GM08714 (cell line): ENCODE data around the gene TPSAB1.
"Not testable (repeated sequence)": the region's sequence is repeated elsewhere in the genome, so short reads cannot be mapped to it uniquely, and the experiment has no call there.

Experiments
- H3K4me3 ChIP-seq: fragments of 200-500 bp; sonication (Bioruptor generic); 2 replicates; pipeline ENCODE4 v1.5.1; 2014; ENCODE audit warnings: mild to moderate bottlenecking, low read length, inconsistent platforms
- ZNF274 ChIP-seq: IDR thresholded peaks from 2 replicates; pipeline ENCODE4 v1.6.1; 2012; ENCODE audit warnings: mild to moderate bottlenecking, low read depth, low read length

The TPSAB1 gene

DNA sequence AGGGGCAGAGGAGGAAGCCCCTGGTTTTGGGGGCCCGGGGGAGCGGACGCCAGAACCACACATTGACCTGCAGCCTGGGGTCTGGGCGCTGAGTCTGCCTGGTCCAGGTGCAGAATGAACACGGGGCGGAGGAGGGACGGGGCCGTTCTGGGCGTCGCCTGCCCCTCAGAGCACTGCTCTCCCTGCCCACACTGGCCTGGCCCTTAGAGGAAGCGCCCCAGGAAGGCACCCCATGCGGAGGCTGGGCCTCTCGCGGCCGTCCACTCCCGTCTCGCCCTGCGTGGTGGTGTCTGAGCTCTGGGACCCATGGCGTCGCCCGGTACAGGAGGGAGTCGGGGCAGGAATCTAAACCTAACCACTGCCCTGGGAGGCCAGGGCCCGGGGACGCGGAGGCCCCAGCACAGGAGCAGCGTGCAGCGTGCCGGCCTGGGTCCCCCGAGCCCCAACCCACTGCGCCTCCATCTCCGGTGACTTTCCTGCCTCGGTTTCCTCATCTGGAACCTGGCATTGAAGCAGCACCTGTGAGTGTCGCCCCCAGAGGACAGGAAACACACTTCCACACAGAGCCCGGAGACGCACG, 19.7 kb downstream of the TPSAB1 start:
- no peak overlapping the region for H3K4me3 ChIP-seq
- TF ChIP-seq ZNF274 = no peak

DNA sequence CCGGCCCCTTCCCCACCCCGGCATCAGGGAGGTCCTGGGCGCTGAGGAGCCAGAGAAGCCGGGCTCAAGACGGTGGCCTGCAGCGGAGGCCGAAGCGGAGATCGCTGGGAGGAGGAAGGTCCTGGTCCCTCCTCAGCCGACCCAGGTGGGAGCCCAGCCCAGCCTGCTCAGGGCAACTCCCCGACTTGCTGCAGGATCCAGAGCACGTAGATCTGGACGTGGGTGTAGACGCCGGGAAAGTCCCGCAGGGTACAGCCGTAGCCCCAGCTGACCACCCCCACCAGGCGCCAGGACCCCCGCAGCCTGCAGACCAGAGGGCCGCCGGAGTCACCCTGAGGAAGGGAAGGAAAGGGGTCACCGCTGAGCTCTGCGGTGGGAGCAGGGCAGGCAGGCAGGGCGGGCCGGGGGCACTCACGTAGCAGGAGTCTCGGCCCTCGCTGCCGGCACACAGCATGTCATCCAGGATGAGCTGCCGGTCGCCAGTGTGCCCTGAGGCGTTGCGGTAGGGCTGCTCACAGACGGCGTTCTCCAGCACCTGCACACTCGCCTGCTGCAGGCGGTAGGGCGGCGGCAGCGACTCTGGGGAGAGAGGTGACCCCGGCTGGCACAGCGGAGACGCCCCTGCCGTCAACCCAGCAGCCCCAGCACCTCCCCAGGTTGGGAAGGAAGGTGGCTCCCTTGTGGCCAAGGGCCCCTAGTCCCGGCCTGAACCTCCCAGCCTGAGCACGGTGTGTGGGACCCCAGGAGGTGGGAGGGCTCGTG, 20.8 kb downstream of the TPSAB1 start:
- no peak for TF ChIP-seq ZNF274
- H3K4me3 ChIP-seq = no peak overlapping the region

DNA sequence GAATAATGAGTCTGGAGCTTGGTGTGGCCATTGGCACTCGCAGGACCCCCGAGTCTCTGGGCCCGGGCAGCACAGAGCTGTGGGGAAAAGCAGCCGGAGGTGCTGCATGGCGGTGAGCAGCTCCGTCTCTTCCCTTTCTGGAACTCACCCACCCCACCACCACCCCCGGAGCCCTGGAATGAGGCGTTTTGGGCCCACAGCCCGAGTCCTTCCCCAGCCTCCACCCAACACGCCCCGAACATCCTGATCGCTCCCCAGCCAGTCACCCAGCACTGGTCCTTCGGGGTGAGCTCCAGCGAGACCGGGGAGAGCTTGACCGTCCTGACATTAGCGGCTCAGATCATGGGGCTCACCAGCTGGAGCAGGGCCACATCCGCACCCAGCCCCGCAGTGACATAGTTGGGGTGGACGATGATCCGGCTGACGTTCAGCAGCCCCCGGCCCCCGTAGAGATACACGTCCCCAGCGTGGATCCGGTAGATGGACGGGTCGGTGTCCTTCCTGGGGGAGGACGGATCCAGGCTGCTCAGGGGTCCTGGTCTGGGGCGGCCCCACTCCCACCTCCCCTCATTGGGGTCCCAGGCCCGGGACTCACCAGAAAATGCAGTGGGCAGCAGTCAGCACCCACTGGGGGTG, 21.8 kb downstream of the TPSAB1 start:
- no peak overlapping the region for H3K4me3 ChIP-seq
- TF ChIP-seq ZNF274 = no peak

DNA sequence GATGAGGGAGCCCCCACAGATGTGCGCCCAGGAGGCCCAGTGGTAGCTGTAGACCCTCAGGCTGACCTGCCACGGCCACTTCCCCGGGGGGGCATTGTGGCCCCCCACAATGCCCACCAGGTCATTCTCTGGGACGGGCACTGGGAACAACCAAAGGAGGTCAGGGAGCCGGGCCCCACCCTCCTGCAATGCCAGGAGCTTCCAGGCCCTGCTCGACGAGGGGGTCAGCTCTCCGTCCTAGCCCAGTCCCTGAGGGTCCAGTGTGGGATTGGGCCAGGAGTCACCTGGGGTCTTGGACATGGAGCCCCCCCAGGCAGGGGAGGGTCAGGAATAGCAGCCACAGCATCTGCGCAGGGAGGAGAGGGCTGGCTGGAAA, 22.3 kb downstream of the TPSAB1 start:
- no peak for TF ChIP-seq ZNF274

DNA sequence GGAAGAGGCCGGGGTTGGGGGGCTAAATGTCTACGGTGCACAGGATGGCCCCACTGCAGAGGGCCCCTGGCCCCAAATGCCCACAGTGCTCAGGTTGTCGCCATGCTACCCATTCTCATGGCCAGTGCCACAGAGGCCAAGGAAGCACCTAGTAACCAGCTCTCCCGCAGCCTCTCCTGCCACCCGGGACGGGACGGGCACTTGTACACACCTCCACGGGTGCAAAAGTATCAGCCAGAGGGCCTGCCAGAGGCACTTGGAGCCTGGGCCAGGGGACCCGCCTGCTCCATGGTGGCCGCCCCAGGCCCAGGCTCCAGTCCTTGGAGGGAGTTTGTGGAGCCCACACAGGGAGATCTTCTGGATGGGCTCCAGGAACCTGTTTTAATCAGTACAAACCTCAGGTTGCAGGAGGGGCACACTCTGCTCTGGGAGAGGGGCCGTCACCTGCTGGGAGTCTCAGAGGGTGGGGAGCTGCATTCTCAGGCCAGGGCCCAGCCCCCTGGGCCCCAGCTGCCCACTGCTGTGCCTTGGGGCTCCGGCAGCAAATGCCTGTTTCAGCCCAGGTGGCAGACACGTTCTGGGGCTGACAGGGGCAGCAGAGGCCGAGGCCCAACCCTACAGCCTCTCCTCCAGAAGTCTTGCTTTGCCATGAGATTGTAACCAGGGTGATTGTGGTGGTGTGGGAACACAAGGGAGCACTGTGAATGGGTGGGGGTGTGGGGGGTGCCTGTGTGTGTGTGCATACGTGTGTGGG, 23.3 kb downstream of the TPSAB1 start:
- H3K4me3 ChIP-seq = no peak overlapping the region
- TF ChIP-seq ZNF274 = no peak

More for the DNA sequence above, 22.3 kb downstream of the TPSAB1 start:
- H3K4me3 ChIP-seq = no peak overlapping the region

DNA sequence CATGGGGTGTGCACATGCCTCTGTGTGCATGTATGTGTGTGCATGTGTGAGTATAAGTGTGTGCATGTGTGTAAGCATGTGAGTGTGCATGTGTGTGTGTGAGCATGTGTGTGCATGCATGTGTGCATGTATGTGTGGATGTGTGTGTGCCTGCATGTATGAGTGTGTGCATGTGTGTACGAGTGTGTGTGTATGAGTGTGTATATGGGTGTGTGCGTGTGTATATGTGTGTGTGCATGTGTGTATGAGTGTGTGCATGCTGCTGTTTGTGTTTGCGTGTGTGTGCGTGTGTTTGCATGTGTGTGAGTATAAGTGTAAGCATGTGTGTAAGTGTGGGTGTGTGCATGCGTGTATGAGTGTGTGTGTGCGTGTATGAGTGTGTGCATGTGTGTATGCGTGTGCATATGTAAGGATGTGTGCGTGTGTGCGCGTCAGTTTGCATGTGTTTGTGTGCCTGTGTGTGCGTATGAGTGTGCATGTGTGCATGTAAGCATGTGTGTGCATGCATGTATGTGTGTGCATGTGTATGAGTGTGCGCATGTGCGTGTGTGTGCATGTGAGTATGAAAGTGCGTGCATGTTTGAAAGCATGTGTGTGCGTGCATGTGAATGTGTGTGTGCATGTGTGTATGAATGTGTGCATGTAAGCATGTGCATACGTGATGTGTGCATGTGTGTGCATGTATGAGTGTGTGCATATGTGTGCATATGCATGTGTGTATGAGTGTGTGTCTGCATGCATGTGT, 24.0 kb downstream of the TPSAB1 start:
- TF ChIP-seq ZNF274 = no peak
- H3K4me3 ChIP-seq = no peak overlapping the region

DNA sequence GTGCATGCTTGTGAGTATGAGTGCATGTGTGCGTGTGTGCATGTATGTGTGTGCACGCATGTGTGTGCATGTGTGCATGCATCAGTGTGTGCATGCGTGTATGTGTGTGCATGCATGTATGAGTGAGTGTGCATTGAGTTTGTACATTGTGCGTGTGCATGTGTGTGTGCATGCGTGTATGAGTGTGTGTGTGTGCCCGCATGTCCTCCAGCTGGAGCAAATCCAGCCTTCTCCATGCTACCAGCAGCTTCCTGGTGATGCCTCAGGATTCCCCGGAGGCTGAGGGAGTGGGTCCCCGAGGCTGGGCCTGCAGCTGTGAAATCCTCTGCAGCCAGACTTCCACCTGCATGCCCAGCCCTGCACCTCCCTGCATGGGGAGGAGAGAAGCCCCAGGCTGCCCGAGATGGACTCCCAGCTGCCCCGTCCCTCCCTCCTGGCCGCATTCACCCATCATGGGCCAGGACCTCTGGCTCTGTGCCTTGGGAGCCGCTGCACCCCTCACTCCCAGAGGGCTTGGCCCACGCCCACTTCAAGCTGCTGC, 24.7 kb downstream of the TPSAB1 start:
- H3K4me3 ChIP-seq = no peak overlapping the region
- no peak for TF ChIP-seq ZNF274

DNA sequence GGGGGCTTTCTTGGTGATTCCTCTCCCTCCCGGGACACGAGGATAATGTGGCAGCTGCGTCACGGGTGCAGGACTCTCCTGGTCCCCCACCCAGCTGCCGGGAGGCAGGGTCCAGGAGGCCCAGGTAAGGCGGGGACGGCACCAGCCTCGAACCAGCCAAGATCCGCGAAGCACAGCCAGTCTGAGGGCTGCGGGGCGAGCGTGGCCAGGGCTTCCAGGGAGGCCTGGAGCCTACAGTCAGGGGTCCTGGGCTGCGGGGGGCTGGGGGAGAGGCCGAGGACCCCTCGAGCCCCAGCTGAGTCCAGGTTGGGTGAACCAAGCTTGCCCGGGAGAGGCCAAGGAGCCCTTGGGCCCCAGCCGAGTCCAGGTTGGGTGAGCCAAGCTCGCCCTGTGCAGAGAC, 25.3 kb downstream of the TPSAB1 start:
- no peak for TF ChIP-seq ZNF274
- H3K4me3 ChIP-seq = no peak overlapping the region

DNA sequence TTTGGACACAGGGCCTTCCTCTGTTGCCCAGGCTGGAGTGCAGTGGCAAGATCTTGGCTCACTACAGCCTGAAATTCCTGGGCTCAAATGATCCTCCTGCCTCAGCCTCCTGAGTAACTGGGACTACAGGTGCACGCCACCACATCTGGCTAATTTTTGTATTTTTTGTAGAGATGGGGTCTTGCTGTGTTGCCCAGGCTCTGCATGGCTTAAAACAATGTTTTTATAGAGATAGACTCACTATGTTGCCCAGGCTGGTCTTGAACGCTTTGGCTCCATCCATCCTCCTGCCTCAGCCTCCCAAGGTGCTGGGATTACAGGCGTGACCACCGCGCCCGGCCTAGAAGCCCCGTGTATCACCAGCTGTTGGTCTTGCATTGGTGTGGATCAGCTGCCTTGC, 28.9 kb downstream of the TPSAB1 start:
- not testable (repeated sequence) for H3K4me3 ChIP-seq

DNA sequence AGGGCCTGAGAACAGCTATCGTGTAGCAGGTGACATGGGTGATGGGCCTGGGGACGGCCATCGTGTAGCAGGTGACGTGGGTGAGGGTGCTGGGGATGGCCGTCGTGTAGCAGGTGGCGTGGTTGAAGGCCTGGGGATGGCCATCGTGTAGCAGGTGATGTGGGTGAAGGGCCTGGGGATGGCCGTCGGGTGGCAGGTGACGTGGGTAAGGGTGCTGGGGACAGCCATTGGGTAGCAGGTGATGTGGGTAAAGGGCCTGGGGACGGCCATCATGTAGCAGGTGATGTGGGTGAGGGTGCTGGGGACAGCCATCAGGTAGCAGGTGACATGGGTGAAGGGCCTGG, 30.8 kb downstream of the TPSAB1 start:
- no peak for TF ChIP-seq ZNF274
- no peak overlapping the region for H3K4me3 ChIP-seq

DNA sequence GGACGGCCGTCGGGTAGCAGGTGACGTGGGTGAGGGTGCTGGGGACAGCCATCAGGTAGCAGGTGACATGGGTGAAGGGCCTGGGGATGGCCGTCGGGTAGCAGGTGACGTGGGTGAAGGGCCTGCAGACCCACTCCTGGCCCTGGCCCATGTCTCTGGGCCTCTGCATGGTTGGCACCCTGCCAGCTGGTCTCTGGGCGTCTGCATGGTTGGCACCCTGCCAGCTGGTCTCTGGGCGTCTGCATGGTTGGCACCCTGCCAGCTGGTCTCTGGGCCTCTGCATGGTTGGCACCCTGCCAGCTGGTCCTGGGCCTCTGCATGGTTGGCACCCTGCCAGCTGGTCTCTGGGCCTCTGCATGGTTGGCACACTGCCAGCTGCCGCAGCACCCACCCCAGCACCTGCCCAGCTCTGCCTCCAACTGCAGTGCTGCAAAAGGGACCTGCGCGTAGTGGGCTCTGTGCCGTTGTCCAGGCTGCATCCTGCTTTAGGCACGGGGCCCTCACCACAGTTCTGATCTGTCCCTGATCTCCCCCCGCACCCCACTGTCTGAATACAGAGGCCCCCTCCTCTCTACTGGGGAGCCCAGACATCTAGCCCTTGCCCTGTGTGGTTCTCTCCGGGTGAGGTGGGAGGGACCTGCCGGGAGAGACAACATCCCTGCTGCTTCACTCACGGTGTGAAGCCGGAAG, 31.4 kb downstream of the TPSAB1 start:
- not testable (repeated sequence) for H3K4me3 ChIP-seq

DNA sequence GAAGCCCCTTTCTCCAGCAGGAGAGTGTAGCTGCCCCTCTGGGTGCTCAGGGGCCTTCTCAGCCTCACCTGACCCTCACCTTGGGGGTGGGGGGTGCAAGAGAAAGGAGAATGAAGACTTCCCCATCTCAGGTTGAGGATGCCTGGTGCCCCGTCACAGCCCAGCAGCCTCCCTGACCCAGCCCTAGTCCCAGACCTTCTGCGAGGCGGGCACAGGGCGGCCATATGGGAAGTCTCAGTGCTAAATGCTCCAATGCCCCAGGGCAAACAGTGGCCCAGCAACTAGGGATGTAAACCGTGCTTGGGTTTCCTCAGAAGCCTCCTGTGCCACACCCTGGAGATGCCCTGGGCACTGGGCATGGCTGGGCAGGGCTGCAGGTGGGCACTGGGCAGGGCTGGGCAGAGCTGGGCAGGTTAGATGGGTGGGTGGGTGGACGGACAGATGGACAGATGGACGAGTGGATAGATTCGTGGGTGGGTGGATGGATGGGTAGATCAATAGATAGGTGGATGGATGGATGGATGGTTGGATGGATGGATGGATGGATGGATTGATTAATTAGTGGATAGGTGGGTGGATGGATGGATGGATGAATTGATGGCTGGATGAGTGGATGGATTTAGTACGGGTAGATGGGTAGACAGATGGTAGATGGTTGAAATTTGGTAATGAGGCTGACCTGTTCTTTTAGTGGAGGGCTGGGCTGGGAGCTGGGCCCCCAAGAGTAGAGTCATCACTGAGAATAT, 32.1 kb downstream of the TPSAB1 start:
- H3K4me3 ChIP-seq = no peak overlapping the region
- TF ChIP-seq ZNF274 = no peak

DNA sequence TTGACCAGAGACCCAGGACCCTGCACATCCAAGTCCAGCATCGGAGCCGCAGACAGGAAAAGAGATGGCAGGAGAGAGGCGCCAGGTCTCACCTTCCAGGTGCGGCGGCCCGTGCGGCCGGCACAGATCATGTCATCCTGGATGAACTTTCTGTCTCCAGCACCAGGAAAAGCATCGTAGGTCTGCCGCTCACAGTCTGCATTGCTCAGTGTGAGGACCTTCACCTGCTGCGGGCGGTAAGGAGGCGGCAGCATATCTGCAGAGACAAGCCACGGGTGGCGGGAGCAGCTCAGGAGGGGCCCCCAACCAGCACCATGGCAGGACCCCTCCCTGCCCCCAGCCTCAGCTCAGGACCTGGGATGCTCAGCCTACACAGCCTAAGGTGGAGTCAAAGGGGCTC, 33.3 kb downstream of the TPSAB1 start:
- no peak for TF ChIP-seq ZNF274
- no peak overlapping the region for H3K4me3 ChIP-seq
